Mucosa of descending colon (tissue), 3 donors: ENCODE measurements around the gene CXorf58. TPM values are rescaled to one million over a fixed set of nuclear protein-coding genes. Genes with fewer than 3 reads are reported as not detected.

ENCODE experiments used
- ATAC-seq: fragments of 200-7000 bp; cut with Tn5 transposase; one replicate; pipeline ENCODE4 v1.9.1; 2020; ENCODE audit warnings: mild to moderate bottlenecking, moderate library complexity
- DNase-seq, 3 donors: peaks; one replicate each; pipeline ENCODE4 v3.0.0-alpha.2; 2020
- H3K36me3 ChIP-seq: fragments of 200-600 bp; one replicate; pipeline ENCODE4 v1.8.0; 2021; ENCODE audit warnings: low read depth, mild to moderate bottlenecking
- H3K4me1 ChIP-seq: fragments of 200-600 bp; one replicate; pipeline ENCODE4 v1.8.0; 2021; ENCODE audit warnings: low read depth, mild to moderate bottlenecking
- H3K4me3 ChIP-seq: fragments of 200-600 bp; one replicate; pipeline ENCODE4 v1.8.0; 2021; ENCODE audit warnings: mild to moderate bottlenecking
- H3K9me3 ChIP-seq: fragments of 200-600 bp; one replicate; pipeline ENCODE4 v1.8.0; 2021; ENCODE audit warnings: mild to moderate bottlenecking
- intact Hi-C, 2 donors: fragments of 100-400 bp; cut with DNase I in 1 of 2; cut with micrococcal nuclease in 1 of 2; formaldehyde crosslinking; loops; one replicate each; pipeline versions ENCODE4 v1.11.0 to v1.11.1; 2022; cut with DNase I, micrococcal nuclease
- total RNA-seq, 3 donors: library from RNA; stranded (reverse); fragmentation: NEBNext Ultra II Directional in 2 of 3; extraction: Animal tissue kit (Norgen Biotek cat#: 25700) in 2 of 3; gene quantifications; one replicate each; pipeline versions ENCODE4 v1.2.1 to v1.2.4, GENCODE V29; 2021 to 2023
- TF ChIP-seq, protein P1 (sequence below): fragments of 200-600 bp; IDR thresholded peaks from one replicate; pipeline ENCODE4 v1.8.0; 2022; ENCODE audit warnings: antibody characterized with exemption, mild to moderate bottlenecking
- donor health status: DM: no; HTN: no; CAD: no; lungs with moderate emphysema.
- donor health status: DM: no; HTN: no; CAD: no.
- donor health status: DM: no; HTN: yes; CAD: no.

The CXorf58 gene
- total RNA-seq, 3 donors from 2014 or later, result not detected

DNA sequence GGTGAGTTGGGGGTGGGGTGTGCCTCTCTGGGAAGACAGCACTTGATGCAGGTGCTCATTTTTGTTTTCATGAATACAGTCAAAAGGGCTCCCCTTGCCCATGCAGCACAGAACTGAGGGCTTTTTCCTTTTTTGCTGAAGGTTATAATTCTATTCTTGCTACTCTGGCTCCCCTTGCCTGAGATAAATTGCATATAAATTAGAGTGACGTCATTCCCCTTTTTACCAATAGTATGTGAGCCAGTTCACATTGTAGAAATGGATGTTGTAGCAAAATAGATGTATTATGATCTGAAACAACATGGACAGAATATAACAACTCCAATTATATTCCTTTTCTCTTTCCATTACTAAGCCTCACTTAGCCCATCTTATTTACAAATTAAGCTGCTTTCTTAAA, 28.4 kb downstream of the CXorf58 start:
- ATAC-seq, result no peak
- intact Hi-C loops, result no loop called here
- no peak for DNase-seq
- Histone ChIP-seq H3K9me3 (no peaks in the 10 kb centered on the region), H3K36me3 (no peaks in the 10 kb centered on the region), H3K4me3 (no peak overlapping the region), H3K4me1 (no peaks in the 10 kb centered on the region)
- TF ChIP-seq, protein P1, sequence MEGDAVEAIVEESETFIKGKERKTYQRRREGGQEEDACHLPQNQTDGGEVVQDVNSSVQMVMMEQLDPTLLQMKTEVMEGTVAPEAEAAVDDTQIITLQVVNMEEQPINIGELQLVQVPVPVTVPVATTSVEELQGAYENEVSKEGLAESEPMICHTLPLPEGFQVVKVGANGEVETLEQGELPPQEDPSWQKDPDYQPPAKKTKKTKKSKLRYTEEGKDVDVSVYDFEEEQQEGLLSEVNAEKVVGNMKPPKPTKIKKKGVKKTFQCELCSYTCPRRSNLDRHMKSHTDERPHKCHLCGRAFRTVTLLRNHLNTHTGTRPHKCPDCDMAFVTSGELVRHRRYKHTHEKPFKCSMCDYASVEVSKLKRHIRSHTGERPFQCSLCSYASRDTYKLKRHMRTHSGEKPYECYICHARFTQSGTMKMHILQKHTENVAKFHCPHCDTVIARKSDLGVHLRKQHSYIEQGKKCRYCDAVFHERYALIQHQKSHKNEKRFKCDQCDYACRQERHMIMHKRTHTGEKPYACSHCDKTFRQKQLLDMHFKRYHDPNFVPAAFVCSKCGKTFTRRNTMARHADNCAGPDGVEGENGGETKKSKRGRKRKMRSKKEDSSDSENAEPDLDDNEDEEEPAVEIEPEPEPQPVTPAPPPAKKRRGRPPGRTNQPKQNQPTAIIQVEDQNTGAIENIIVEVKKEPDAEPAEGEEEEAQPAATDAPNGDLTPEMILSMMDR, result no peak

DNA sequence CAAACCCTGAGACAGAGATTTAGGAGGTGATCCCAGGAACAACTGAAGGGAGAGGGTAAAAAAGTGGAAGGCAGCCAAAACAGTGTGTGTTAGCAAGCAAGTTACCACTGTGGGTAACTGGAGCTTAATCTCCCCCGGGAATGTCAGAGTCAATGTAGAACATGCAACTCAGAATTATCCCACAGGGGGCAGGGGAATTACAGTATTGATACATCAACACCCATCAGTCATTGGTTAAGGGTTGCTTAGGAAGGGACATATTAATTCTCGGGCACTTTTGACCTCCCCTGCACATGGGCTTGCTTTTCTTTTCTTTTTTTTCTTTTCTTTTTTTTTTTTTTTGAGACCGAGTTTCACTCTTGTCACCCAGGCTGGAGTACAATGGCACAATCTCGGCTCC, 29.3 kb downstream of the CXorf58 start:
- Histone ChIP-seq H3K9me3 (no peaks in the 10 kb centered on the region), H3K4me1 (no peaks in the 10 kb centered on the region), H3K36me3 (no peaks in the 10 kb centered on the region), H3K4me3 (no peak overlapping the region)
- DNase-seq, result no peak
- TF ChIP-seq, protein P1, result no peak
- ATAC-seq, result no peak
- intact Hi-C loops, result no loop called here

GRCh38 chrX:23938690-23939089, 30.9 kb downstream of the CXorf58 start:
- TF ChIP-seq, protein P1, result no peak
- ATAC-seq, result no peak
- Histone ChIP-seq H3K4me3 (no peak overlapping the region), H3K4me1 (no peaks in the 10 kb centered on the region), H3K36me3 (no peaks in the 10 kb centered on the region), H3K9me3 (no peaks in the 10 kb centered on the region)
- intact Hi-C loops, result no loop called here
- no peak for DNase-seq

- intact Hi-C loops, result no loop called here
- Histone ChIP-seq H3K4me1 (no peaks in the 10 kb centered on the region), H3K4me3 (no peak overlapping the region), H3K9me3 (no peaks in the 10 kb centered on the region), H3K36me3 (no peaks in the 10 kb centered on the region)
- DNase-seq (no peak), ATAC-seq (no peak)
- TF ChIP-seq, protein P1, result no peak
Measured at GRCh38 chrX:23939203-23939602, 31.4 kb downstream of the CXorf58 start.

DNA sequence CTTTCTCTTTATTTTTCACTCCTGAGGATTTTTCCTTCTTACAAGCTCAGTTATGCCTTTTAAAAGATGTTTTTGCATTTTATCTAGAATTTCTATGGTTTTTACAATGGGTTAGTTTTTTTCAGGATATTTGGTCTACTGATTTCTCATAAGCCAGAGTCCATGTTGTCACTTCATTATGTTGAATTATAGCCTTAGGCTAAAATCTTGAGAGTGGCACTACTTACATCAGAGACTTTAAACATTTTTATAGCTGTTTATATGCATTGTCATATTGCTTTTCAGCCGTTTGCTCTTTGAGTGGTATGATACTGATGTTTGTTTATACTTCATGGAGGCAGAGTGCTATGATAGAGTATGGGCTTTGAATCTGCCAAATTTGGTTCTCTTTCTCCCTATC, 36.4 kb downstream of the CXorf58 start:
- TF ChIP-seq, protein P1, result no peak
- no peaks in the 10 kb centered on the region for H3K9me3 ChIP-seq
- DNase-seq (no peak), ATAC-seq (no peak)
- no peaks in the 10 kb centered on the region for H3K36me3 ChIP-seq
- no peaks in the 10 kb centered on the region for H3K4me1 ChIP-seq
- no peak overlapping the region for H3K4me3 ChIP-seq
- intact Hi-C loops, result no loop called here

DNA sequence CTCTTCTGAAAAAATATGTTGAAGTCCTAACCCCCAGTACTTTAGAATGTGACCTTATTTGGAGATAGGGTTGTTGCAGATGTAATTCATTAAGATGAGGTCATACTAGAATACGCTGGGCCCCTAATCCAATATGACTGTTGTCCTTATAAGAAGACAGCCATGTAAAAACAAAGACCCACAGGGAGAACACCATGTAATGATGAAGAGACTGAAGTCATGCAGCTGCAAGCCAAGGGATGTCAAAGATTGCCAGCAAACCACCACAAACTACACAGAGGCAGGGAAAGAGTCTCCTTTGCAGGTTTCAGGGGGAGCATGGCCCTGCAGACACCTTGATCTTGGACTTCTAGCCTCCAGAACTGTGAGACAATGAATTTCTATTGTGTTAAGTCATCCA, 37.4 kb downstream of the CXorf58 start:
- H3K4me3 ChIP-seq, result no peak overlapping the region
- no peak for ATAC-seq
- no peaks in the 10 kb centered on the region for H3K36me3 ChIP-seq
- DNase-seq, result no peak
- H3K4me1 ChIP-seq, result no peaks in the 10 kb centered on the region
- intact Hi-C loops, result no loop called here
- TF ChIP-seq, protein P1, result no peak
- H3K9me3 ChIP-seq, result no peaks in the 10 kb centered on the region
